Tibial nerve (tissue), 4 donors: ENCODE measurements around the gene ALDH3A2. TPM values are rescaled to one million over a fixed set of nuclear protein-coding genes. Genes with fewer than 3 reads are reported as not detected.

Experiments
- DNase-seq, 2 donors: peaks; one replicate each; pipeline ENCODE4 v3.0.0-alpha.2; 2019; ENCODE audit warnings: low spot score in 2 of 2
- H3K27ac ChIP-seq, 4 donors: fragments of 200-600 bp; sonication (generic) in 3 of 4; one replicate each; pipeline ENCODE4 v1.5.1; 2017 to 2019; ENCODE audit warnings: mild to moderate bottlenecking in 1 of 4
- H3K27me3 ChIP-seq, 2 donors: fragments of 200-600 bp; sonication (generic) in 1 of 2; one replicate each; pipeline versions ENCODE4 v1.5.1 to v1.6.0; 2017 to 2019
- H3K36me3 ChIP-seq, 3 donors: fragments of 200-600 bp; sonication (generic); one replicate each; pipeline ENCODE4 v1.5.1; 2018 to 2019
- H3K4me1 ChIP-seq, 4 donors: fragments of 200-600 bp; sonication (generic) in 3 of 4; one replicate each; pipeline ENCODE4 v1.5.1; 2017 to 2019
- H3K4me3 ChIP-seq, 4 donors: fragments of 200-600 bp; sonication (generic) in 3 of 4; one replicate each; pipeline ENCODE4 v1.5.1; 2017 to 2019; ENCODE audit warnings: mild to moderate bottlenecking in 1 of 4, moderate library complexity in 1 of 4
- H3K9me3 ChIP-seq, 4 donors: fragments of 200-600 bp; sonication (generic) in 3 of 4; one replicate each; pipeline ENCODE4 v1.5.1; 2017 to 2019
- CTCF ChIP-seq, 5 experiments: fragments of 200-600 bp in 3 of 5; fragments of 450-650 bp in 2 of 5; sonication (generic) in 3 of 5; IDR thresholded peaks; one replicate each; pipeline ENCODE4 v1.5.1; 2016 to 2019; ENCODE audit warnings: antibody characterized with exemption in 5 of 5, mild to moderate bottlenecking in 3 of 5, moderate library complexity in 2 of 5
- EP300 ChIP-seq, 2 donors: sonication (generic); formaldehyde crosslinking; IDR thresholded peaks; one replicate each; pipeline ENCODE4 v1.6.1; 2017; ENCODE audit warnings: antibody characterized with exemption in 2 of 2, mild to moderate bottlenecking in 1 of 2
- POLR2A ChIP-seq, 2 donors: fragments of 450-650 bp; IDR thresholded peaks; one replicate each; pipeline ENCODE4 v1.6.1; 2017; ENCODE audit warnings: antibody characterized with exemption in 2 of 2, mild to moderate bottlenecking in 2 of 2, moderate library complexity in 2 of 2
- WGBS, 2 donors: methylation state at CpG; one replicate each; pipeline ENCODE4 v1.1.5; 2018; 5-methylcytosine and 5-hydroxymethylcytosine counted together
- total RNA-seq, 4 donors: library from RNA; depleted of rRNA; stranded (reverse); fragments of >200 nt; gene quantifications; one replicate each; pipeline ENCODE4 v1.1.0, GENCODE V29; 2016

ALDH3A2 gene
- total RNA-seq, 4 donors from 2014 or later = 84.3 to 152 (median 105) TPM

GRCh38 chr17:19654896-19655295 lies 6.3 kb downstream of the ALDH3A2 start:
- Histone ChIP-seq H3K4me3 (no peak overlapping the region), H3K36me3 (peaks cover 0 to 45% (median 0%) of the 10 kb centered on the region in 3 donors), H3K4me1 (peaks cover 0 to 69% (median 29%) of the 10 kb centered on the region in 4 donors), H3K9me3 (no peaks in the 10 kb centered on the region), H3K27ac (no peak overlapping the region), H3K27me3 (no peaks in the 10 kb centered on the region)
- WGBS, 2 donors = 97% methylated on average over 4 of the region's 4 CpGs
- no peak for TF ChIP-seq EP300 (IDR thresholded peaks at IDR 0.05)
- no peak for TF ChIP-seq CTCF (IDR thresholded peaks at IDR 0.05)
- TF ChIP-seq POLR2A (IDR thresholded peaks at IDR 0.05) = no peak
- no peak for DNase-seq

- no peaks in the 10 kb centered on the region for H3K9me3 ChIP-seq
- peaks cover 0 to 55% (median 17%) of the 10 kb centered on the region in 4 donors for H3K4me1 ChIP-seq
- TF ChIP-seq CTCF (IDR thresholded peaks at IDR 0.05) (no peak), POLR2A (IDR thresholded peaks at IDR 0.05) (no peak), EP300 (IDR thresholded peaks at IDR 0.05) (no peak)
- peak overlapping the region in 2 of 4 donors; percentile 29 to 58 for H3K27ac ChIP-seq
- DNase-seq = no peak
- H3K36me3 ChIP-seq = peaks cover 0 to 58% (median 0%) of the 10 kb centered on the region in 3 donors
- 74 to 83% methylated on average over 4 of the region's 4 CpGs for WGBS, 2 donors
- no peak overlapping the region for H3K4me3 ChIP-seq
- H3K27me3 ChIP-seq = no peaks in the 10 kb centered on the region
These were observed 7.8 kb downstream of the ALDH3A2 start for GRCh38 chr17:19656336-19656735.

- no peak for DNase-seq
- TF ChIP-seq CTCF (IDR thresholded peaks at IDR 0.05) (no peak), POLR2A (IDR thresholded peaks at IDR 0.05) (no peak), EP300 (IDR thresholded peaks at IDR 0.05) (no peak)
- H3K27ac ChIP-seq = peak overlapping the region in 2 of 4 donors; percentile 29 to 58
- 53 to 56% methylated on average over 4 of the region's 4 CpGs for WGBS, 2 donors
- H3K36me3 ChIP-seq = peaks cover 0 to 63% (median 0%) of the 10 kb centered on the region in 3 donors
- H3K27me3 ChIP-seq = no peaks in the 10 kb centered on the region
- no peak overlapping the region for H3K4me3 ChIP-seq
- H3K4me1 ChIP-seq = peaks cover 0 to 48% (median 11%) of the 10 kb centered on the region in 4 donors
- H3K9me3 ChIP-seq = no peaks in the 10 kb centered on the region
These were observed 8.5 kb downstream of the ALDH3A2 start for GRCh38 chr17:19656851-19657581.

- H3K27me3 ChIP-seq = no peaks in the 10 kb centered on the region
- no peak for DNase-seq
- no peak overlapping the region for H3K4me3 ChIP-seq
- H3K4me1 ChIP-seq = peaks cover 0 to 33% (median 4%) of the 10 kb centered on the region in 4 donors
- 88 to 91% methylated on average over 7 of the region's 7 CpGs for WGBS, 2 donors
- no peaks in the 10 kb centered on the region for H3K9me3 ChIP-seq
- H3K27ac ChIP-seq = no peak overlapping the region
- H3K36me3 ChIP-seq = peaks cover 0 to 73% (median 0%) of the 10 kb centered on the region in 3 donors
- no peak for TF ChIP-seq EP300 (IDR thresholded peaks at IDR 0.05)
- no peak for TF ChIP-seq CTCF (IDR thresholded peaks at IDR 0.05)
- TF ChIP-seq POLR2A (IDR thresholded peaks at IDR 0.05) = no peak
These were observed 11.0 kb downstream of the ALDH3A2 start for GRCh38 chr17:19659366-19660177.
